Stomach (tissue), 9 donors: ENCODE results near the gene MARCKS. TPM values are rescaled to one million over a fixed set of nuclear protein-coding genes. Genes with fewer than 3 reads are reported as not detected.

Source experiments
- DNase-seq, 2 donors: peaks; one replicate each; pipeline versions ENCODE4 v3.0.0 to v3.0.0-alpha.2; 2013 to 2019
- H3K27ac ChIP-seq, 5 donors: fragments of 200-600 bp in 4 of 5; sonication (generic) in 4 of 5; one replicate each; pipeline ENCODE4 v1.5.1; 2013 to 2019; ENCODE audit warnings: mild to moderate bottlenecking in 1 of 5, moderate library complexity in 1 of 5
- H3K27me3 ChIP-seq, 3 donors: fragments of 200-600 bp; sonication (generic); one replicate each; pipeline ENCODE4 v1.5.1; 2017 to 2019; ENCODE audit warnings: mixed run types in 1 of 3
- H3K36me3 ChIP-seq, 4 donors: fragments of 200-600 bp; sonication (generic); 1 replicate in 3 of 4; 2 replicates in 1 of 4; pipeline ENCODE4 v1.5.1; 2016 to 2019
- H3K4me1 ChIP-seq, 4 donors: fragments of 200-600 bp; sonication (generic); one replicate each; pipeline ENCODE4 v1.5.1; 2016 to 2019
- H3K4me3 ChIP-seq, 4 donors: fragments of 200-600 bp; sonication (generic) in 3 of 4; one replicate each; pipeline ENCODE4 v1.5.1; 2016 to 2019; ENCODE audit warnings: mild to moderate bottlenecking in 1 of 4
- H3K9me3 ChIP-seq, 4 donors: fragments of 200-600 bp; sonication (generic); one replicate each; pipeline ENCODE4 v1.5.1; 2016 to 2019
- CTCF ChIP-seq, 7 experiments: fragments of 450-650 bp in 4 of 7; fragments of 200-600 bp in 3 of 7; sonication (generic) in 3 of 7; IDR thresholded peaks; one replicate each; pipeline ENCODE4 v1.5.1; 2016 to 2019; ENCODE audit warnings: antibody characterized with exemption in 7 of 7, control low read depth in 2 of 7, mild to moderate bottlenecking in 1 of 7
- EP300 ChIP-seq: sonication (generic); formaldehyde crosslinking; IDR thresholded peaks from one replicate; pipeline ENCODE4 v1.6.1; 2017; ENCODE audit warnings: antibody characterized with exemption
- POLR2A ChIP-seq, 4 donors: fragments of 450-650 bp; IDR thresholded peaks; one replicate each; pipeline ENCODE4 v1.6.1; 2016; ENCODE audit warnings: antibody characterized with exemption in 4 of 4, control low read depth in 2 of 4, mild to moderate bottlenecking in 1 of 4, moderate library complexity in 1 of 4
- POLR2AphosphoS5 ChIP-seq, 3 donors: sonication (generic); formaldehyde crosslinking; IDR thresholded peaks; one replicate each; pipeline ENCODE4 v1.6.1; 2016; ENCODE audit warnings: antibody characterized with exemption in 3 of 3
- WGBS, 5 donors: extraction: QIAGEN DNeasy Blood & Tissue Kit in 3 of 5; methylation state at CpG; one replicate each; pipeline versions ENCODE4 v1.1.5 to v1.1.7; 2013 to 2018; 5-methylcytosine and 5-hydroxymethylcytosine counted together
- intact Hi-C: fragments of 100-400 bp; cut with DNase I; formaldehyde crosslinking; loops from one replicate; pipeline ENCODE4 v1.15.1; 2023; ENCODE audit warnings: low total_unique reads
- polyA plus RNA-seq, 3 donors: library from polyadenylated mRNA; stranded (reverse); fragments of 200-250 nt; gene quantifications; one replicate each; pipeline ENCODE4 v1.2.3, GENCODE V29; 2013
- total RNA-seq, 5 donors: library from RNA; depleted of rRNA; stranded (reverse); fragments of >200 nt; gene quantifications; one replicate each; pipeline versions ENCODE4 v1.1.0 to v1.2.3, GENCODE V29; 2014 to 2016
- donor health status: healthy with polysubstance abuse.
- donor health status: Bipolar disorder and iron deficiency.
- donor health status: healthy.

The MARCKS gene
- total and polyA plus RNA-seq, 8 donors: 19.8 to 594 (median 52.3) TPM

DNA sequence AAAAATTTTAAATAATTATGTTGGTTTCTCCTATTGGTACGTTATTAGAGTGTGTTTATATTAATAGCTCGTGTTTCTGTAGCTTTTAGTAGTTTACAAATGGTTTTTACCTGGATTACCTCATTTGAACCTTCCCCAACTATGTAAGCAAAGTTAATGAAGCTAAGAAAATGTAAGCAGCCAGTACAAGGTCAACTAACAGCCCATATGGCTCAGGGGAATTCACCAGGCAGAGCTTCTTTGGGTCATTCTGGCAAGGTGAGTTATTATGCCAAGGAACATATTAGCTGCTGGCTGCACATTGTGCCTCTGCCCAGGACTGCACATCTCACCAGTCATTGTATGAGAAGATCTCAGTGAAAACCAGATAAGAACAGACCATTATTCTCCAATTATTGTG, 27.0 kb upstream of the MARCKS start:
- intact Hi-C loops: no loop called here
- TF ChIP-seq EP300 (no peak), POLR2AphosphoS5 (IDR thresholded peaks at IDR 0.05) (no peak), POLR2A (IDR thresholded peaks at IDR 0.05) (no peak), CTCF (IDR thresholded peaks at IDR 0.05) (no peak)
- Histone ChIP-seq H3K27ac (no peak overlapping the region), H3K27me3 (no peaks in the 10 kb centered on the region), H3K4me1 (peaks cover 0 to 13% (median 11%) of the 10 kb centered on the region in 4 donors), H3K9me3 (no peaks in the 10 kb centered on the region), H3K36me3 (no peaks in the 10 kb centered on the region), H3K4me3 (no peak overlapping the region)
- no peak for DNase-seq
- WGBS, 5 donors: 70 to 84% (median 78%) methylated on average over 2 of the region's 2 CpGs

GRCh38 chr6:113833537-113833936, 23.6 kb upstream of the MARCKS start:
- no peak overlapping the region for H3K4me3 ChIP-seq
- no peaks in the 10 kb centered on the region for H3K4me1 ChIP-seq
- no peaks in the 10 kb centered on the region for H3K27me3 ChIP-seq
- H3K27ac ChIP-seq: no peak overlapping the region
- H3K9me3 ChIP-seq: no peaks in the 10 kb centered on the region
- TF ChIP-seq EP300 (no peak), POLR2A (IDR thresholded peaks at IDR 0.05) (no peak), POLR2AphosphoS5 (IDR thresholded peaks at IDR 0.05) (no peak), CTCF (IDR thresholded peaks at IDR 0.05) (no peak)
- no peaks in the 10 kb centered on the region for H3K36me3 ChIP-seq
- 67 to 82% (median 75%) methylated on average over 2 of the region's 2 CpGs for WGBS, 5 donors
- DNase-seq: no peak
- intact Hi-C loops: no loop called here

DNA sequence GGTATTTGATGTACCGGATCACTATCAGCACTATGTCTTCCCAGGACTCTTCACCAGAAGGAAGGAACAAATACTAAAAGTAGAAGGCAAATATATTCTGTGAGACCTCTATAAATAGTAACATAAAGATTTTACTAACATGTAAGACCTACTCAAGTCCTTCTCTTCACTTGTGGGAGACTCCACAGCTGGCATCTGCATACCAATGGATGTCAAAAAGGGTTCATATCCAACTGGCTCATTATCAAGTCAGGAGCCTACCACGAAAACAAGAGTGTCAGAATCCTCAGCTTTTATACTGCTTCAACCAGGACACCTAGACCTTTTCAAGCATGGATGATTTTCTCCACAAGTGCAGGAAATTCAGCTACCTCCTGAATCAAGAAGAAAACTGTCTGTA, 20.0 kb upstream of the MARCKS start:
- 87 to 96% (median 93%) methylated on average over 2 of the region's 2 CpGs for WGBS, 5 donors

GRCh38 chr6:113842165-113842564, 15.0 kb upstream of the MARCKS start:
- H3K27ac ChIP-seq: no peak overlapping the region
- 27 to 90% (median 51%) methylated on average over 1 of the region's 1 CpG for WGBS, 5 donors
- H3K4me3 ChIP-seq: no peak overlapping the region
- H3K27me3 ChIP-seq: no peaks in the 10 kb centered on the region
- TF ChIP-seq POLR2A (IDR thresholded peaks at IDR 0.05) (no peak), EP300 (no peak)
- no peaks in the 10 kb centered on the region for H3K9me3 ChIP-seq
- intact Hi-C loops: no loop called here
- DNase-seq: no peak
- no peaks in the 10 kb centered on the region for H3K36me3 ChIP-seq
- H3K4me1 ChIP-seq: no peaks in the 10 kb centered on the region

More for the DNA sequence above, 20.0 kb upstream of the MARCKS start:
- Histone ChIP-seq H3K4me1 (no peaks in the 10 kb centered on the region), H3K36me3 (no peaks in the 10 kb centered on the region), H3K9me3 (no peaks in the 10 kb centered on the region), H3K27ac (no peak overlapping the region), H3K4me3 (no peak overlapping the region), H3K27me3 (no peaks in the 10 kb centered on the region)
- no peak for TF ChIP-seq CTCF (IDR thresholded peaks at IDR 0.05)
- TF ChIP-seq EP300: no peak
- TF ChIP-seq POLR2A (IDR thresholded peaks at IDR 0.05): no peak
- no peak for TF ChIP-seq POLR2AphosphoS5 (IDR thresholded peaks at IDR 0.05)
- intact Hi-C loops: no loop called here
- no peak for DNase-seq

DNA sequence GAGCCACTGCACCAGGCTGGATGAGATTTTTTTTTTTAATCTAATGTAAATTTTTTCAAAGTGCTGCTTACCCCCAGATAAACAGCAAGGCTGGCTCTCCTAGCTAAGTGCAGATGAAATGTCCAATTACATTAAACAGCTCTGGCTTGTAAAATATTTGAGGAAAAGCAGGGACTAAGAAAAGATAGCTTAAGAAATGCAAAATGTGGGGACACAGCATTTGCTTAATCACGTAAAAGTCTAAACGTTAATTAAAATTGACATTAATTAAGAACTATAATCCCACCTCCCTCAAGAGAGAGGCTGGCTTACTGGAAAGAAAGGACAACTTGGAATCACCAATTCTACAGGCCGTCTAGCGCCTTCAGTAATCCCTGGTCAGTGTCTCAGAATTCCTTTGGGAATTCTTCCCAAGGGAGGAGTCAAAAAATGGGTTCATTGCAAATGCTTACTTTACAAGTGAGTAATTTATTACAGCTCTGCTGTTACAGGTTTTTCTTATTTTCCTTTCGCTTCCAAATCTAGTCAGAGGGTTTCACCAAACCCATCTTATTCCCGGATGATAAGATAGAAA, 13.6 kb upstream of the MARCKS start:
- Histone ChIP-seq H3K4me1 (no peaks in the 10 kb centered on the region), H3K27ac (no peak overlapping the region), H3K27me3 (no peaks in the 10 kb centered on the region), H3K4me3 (no peak overlapping the region), H3K9me3 (no peaks in the 10 kb centered on the region), H3K36me3 (no peaks in the 10 kb centered on the region)
- TF ChIP-seq CTCF (IDR thresholded peaks at IDR 0.05): no peak
- no peak for TF ChIP-seq POLR2A (IDR thresholded peaks at IDR 0.05)
- TF ChIP-seq POLR2AphosphoS5 (IDR thresholded peaks at IDR 0.05): no peak
- no peak for TF ChIP-seq EP300
- WGBS, 5 donors: 88 to 97% (median 93%) methylated on average over 6 of the region's 6 CpGs
- no peak for DNase-seq
- intact Hi-C loops: no loop called here
